Measurements from ENCODE around the gene RNU1-2.

DNA sequence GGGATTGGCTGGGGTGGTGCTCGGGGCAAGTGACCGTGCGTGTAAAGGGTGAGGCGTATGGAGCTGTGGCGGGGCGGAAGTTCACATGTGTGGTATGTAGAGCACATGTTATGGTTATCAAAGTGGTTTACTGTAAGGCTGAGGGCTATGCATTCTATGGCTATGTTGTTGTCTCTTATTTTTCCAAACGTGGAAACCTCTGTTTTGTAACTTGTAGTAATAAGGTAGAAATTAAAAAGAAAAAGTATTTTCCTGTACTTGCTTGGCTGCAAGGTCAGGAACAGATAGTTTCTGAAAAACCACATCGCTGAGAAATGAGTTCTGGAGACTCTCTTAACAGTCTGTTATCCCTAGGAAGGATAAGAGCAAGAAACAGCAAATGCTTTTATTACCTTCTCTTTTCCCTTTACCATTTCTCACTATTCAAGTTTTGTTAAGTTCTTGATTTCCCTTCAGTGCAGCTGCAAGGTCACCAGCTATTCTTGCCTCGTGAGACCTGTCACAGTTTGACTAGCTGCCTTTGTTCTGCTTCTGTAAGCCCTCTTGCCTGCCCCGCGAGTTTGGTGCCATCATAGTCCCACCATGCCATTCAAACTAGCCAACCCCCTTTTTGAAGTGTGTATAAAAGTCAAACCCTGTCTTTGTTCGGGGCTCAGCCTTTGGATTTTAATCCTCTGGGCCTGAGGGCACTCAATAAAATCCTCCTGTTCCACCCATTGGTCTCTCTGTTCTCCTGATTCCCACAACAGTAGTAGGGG lies 9.5 kb downstream of the RNU1-2 start:
- TF ChIP-seq, protein P1, sequence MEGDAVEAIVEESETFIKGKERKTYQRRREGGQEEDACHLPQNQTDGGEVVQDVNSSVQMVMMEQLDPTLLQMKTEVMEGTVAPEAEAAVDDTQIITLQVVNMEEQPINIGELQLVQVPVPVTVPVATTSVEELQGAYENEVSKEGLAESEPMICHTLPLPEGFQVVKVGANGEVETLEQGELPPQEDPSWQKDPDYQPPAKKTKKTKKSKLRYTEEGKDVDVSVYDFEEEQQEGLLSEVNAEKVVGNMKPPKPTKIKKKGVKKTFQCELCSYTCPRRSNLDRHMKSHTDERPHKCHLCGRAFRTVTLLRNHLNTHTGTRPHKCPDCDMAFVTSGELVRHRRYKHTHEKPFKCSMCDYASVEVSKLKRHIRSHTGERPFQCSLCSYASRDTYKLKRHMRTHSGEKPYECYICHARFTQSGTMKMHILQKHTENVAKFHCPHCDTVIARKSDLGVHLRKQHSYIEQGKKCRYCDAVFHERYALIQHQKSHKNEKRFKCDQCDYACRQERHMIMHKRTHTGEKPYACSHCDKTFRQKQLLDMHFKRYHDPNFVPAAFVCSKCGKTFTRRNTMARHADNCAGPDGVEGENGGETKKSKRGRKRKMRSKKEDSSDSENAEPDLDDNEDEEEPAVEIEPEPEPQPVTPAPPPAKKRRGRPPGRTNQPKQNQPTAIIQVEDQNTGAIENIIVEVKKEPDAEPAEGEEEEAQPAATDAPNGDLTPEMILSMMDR (IDR thresholded peaks at IDR 0.05; ENCODE audit: poor library complexity): no peak
- TF ChIP-seq EZH2phosphoT487 (IDR thresholded peaks at IDR 0.05; ENCODE audit: low read depth, severe bottlenecking, unreplicated experiment) (no peak), EZH2 (IDR thresholded peaks at IDR 0.05; ENCODE audit: borderline replicate concordance) (no peak)

Data from hepatocyte (in vitro differentiated cells).